GM19043 (cell line): ENCODE data around the gene GMCL2.
A peak's percentile ranks its signal among the peaks of the same experiment; 100 is the strongest.

Source experiments
- ATAC-seq: cut with Tn5 transposase; IDR thresholded peaks from one replicate; pipeline ENCODE4 v1.9.1; 2021; ENCODE audit warnings: low read depth; ENCODE audit not compliant: unreplicated experiment

Gene GMCL2

GRCh38 chr5:178149199-178149932, 37.8 kb downstream of the GMCL2 start:
- ATAC-seq: no peak

DNA sequence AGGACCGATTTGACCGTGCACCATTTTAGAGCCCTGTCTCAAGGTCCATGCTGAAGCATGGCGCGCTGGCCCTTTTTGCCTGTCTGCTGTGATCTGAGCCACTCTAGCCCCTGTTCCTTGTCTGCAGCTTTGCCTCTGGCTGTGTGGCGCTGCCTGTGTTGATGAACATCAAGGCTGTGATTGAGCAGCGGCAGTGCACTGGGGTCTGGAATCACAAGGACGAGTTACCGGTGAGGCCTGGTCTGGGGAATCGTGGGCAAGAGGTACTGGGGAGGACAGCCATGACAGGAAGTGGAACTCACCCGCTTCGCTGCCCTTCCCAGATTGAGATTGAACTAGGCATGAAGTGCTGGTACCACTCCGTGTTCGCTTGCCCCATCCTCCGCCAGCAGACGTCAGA, 39.8 kb downstream of the GMCL2 start:
- no peak for ATAC-seq

DNA sequence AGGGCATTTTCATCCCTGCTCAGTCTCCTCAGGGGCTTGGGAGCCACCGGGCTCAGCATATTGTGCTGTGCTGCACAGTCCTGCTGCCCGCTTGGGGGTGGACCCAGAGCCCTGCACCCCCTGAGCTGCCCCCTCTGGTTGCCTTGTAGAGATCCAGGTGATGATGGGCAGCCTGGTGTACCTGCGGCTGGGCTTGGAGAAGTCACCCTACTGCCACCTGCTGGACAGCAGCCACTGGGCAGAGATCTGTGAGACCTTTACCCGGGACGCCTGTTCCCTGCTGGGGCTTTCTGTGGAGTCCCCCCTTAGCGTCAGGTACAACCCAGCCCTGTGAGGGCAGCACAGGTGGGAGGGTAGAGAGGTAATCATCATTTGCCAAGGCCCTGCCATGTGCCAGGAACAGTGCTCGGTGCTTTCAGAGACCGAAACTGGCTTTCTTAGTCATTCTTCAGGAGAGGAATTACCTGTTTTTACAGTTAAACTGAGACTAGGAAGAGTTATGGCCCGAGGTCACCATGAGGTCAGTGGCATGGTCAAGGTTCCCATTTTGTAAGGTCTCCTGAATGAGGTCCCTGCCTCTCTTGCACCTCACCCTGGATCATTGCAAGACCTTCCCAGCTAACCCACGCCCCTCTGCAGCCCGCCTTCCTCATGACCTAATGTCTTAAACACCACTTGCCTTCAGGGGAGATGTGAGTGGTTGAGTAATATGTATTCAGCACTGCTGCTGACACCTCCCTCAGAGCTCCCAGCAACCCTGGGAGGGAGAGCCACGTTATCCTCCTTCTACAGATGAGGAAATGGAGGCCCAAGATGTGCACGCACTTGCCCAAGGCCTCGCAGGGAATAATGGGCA, 41.0 kb downstream of the GMCL2 start:
- ATAC-seq: peak; percentile 70

DNA sequence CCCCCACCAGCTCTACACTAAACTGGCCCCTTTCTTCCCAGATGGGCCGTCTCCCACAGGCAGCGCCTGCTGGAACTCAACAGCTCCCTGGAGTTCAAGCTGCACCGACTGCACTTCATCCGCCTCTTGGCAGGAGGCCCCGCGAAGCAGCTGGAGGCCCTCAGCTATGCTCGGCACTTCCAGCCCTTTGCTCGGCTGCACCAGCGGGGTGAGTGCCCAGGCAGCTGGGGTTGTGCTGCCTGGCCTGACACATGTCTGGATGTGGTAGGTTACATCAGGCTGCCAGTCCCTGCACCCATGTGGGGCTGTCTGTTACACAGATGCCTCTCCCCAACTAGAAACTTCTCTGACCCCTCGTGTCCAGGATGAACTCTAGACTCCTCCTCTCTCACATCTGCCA, 43.3 kb downstream of the GMCL2 start:
- ATAC-seq: no peak

DNA sequence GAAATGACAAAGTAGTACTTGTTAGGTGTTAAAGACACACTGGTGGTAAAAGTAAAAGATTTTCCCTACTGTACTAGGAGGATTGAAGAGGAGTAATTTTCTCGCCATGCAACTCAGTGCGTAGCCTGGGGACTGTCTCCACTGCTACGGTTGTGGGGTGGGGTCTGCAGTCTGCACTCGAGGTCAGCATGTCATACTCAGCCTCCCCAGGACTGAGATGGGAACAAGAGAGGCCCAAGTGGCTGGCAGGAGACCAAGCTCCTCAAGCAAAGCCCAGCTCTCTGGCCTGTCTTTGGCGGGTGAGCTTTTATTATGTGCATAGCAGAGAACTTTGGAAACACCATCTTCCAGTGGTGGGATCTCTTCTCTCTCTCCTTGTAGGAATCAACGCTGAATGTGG, 43.9 kb downstream of the GMCL2 start:
- no peak for ATAC-seq

GRCh38 chr5:178142642-178143041, 44.5 kb downstream of the GMCL2 start:
- no peak for ATAC-seq

GRCh38 chr5:178141550-178141949, 45.6 kb downstream of the GMCL2 start:
- no peak for ATAC-seq

DNA sequence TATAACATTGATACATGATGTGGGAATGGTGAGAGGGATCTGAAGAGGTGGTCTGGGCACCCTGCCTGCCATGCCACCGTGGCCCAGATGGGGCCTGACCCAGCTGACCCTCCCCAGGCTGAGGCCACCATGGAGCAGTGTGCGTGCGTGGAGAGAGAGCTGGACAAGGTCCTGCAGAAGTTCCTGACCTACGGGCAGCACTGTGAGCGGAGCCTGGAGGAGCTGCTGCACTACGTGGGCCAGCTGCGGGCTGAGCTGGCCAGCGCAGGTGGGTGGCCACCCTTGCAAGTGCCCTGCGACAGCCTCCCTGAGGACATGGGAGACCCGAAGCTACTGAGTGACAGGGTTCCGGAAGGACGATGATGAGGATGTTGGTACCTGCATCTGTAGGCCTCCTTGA, 49.2 kb downstream of the GMCL2 start:
- no peak for ATAC-seq

GRCh38 chr5:178136990-178137389, 50.2 kb downstream of the GMCL2 start:
- ATAC-seq: no peak
